Fibroblast of lung (primary cell): ENCODE measurements around the gene PBLD. TPM values are rescaled to one million over a fixed set of nuclear protein-coding genes. Genes with fewer than 3 reads are reported as not detected.

Experiments
- DNase-seq, 2 donors: peaks; one replicate each; pipeline versions ENCODE4 v3.0.0 to v3.0.0-alpha.2; 2010; ENCODE audit warnings: low read depth in 2 of 2
- H2AFZ ChIP-seq: 2 replicates; pipeline ENCODE4 v1.5.1; 2012; ENCODE audit warnings: low read length, control low read depth, inconsistent platforms
- H3K27ac ChIP-seq: 2 replicates; pipeline ENCODE4 v1.5.1; 2011; ENCODE audit warnings: low read length, control low read depth; ENCODE audit not compliant: insufficient read depth
- H3K27me3 ChIP-seq: 2 replicates; pipeline ENCODE4 v1.5.1; 2011; ENCODE audit warnings: mild to moderate bottlenecking, low read length; ENCODE audit not compliant: control insufficient read depth, insufficient read depth
- H3K36me3 ChIP-seq: 2 replicates; pipeline ENCODE4 v1.5.1; 2011; ENCODE audit warnings: low read length; ENCODE audit not compliant: control insufficient read depth, insufficient read depth
- H3K4me1 ChIP-seq: 2 replicates; pipeline ENCODE4 v1.5.1; 2011; ENCODE audit warnings: low read length; ENCODE audit not compliant: control insufficient read depth, insufficient read depth; ENCODE audit errors: extremely low read depth
- H3K4me2 ChIP-seq: 2 replicates; pipeline ENCODE4 v1.5.1; 2011; ENCODE audit warnings: low read length, control low read depth; ENCODE audit not compliant: insufficient read depth; ENCODE audit errors: extremely low read depth
- H3K4me3 ChIP-seq, 4 experiments: fragments of 200-600 bp in 1 of 4; sonication (generic) in 1 of 4; replicated peaks in 1 of 4; 2 replicates each; pipeline ENCODE4 v1.5.1; 2011 to 2016; ENCODE audit warnings: low read length in 4 of 4, low read depth in 3 of 4, mild to moderate bottlenecking in 3 of 4, control low read depth in 2 of 4, inconsistent platforms in 1 of 4, mixed read lengths in 1 of 4; ENCODE audit not compliant: insufficient read depth in 1 of 4; ENCODE audit errors: control extremely low read depth in 1 of 4
- H3K79me2 ChIP-seq: 2 replicates; pipeline ENCODE4 v1.5.1; 2012; ENCODE audit warnings: mild to moderate bottlenecking, low read length, inconsistent platforms; ENCODE audit not compliant: control insufficient read depth, insufficient read depth
- H3K9ac ChIP-seq: 2 replicates; pipeline ENCODE4 v1.5.1; 2011; ENCODE audit warnings: mild to moderate bottlenecking, low read length, control low read depth; ENCODE audit not compliant: insufficient read depth
- H3K9me3 ChIP-seq: 2 replicates; pipeline ENCODE4 v1.5.1; 2012; ENCODE audit warnings: low read depth, low read length; ENCODE audit not compliant: control insufficient read depth, insufficient read depth
- H4K20me1 ChIP-seq: 2 replicates; pipeline ENCODE4 v1.5.1; 2011; ENCODE audit warnings: low read length; ENCODE audit not compliant: control insufficient read depth, insufficient read depth; ENCODE audit errors: extremely low read depth
- EZH2 ChIP-seq: IDR thresholded peaks from 2 replicates; pipeline ENCODE4 v1.5.1; 2012; ENCODE audit warnings: low read length, control low read depth, mild to moderate bottlenecking; ENCODE audit errors: missing control alignments
- polyA plus RNA-seq, 2 donors: library from polyadenylated mRNA; depleted of rRNA in 1 of 2; stranded (reverse) in 1 of 2; unstranded in 1 of 2; fragments of >200 nt; gene quantifications; 2 replicates each; pipeline ENCODE4 v1.2.1, GENCODE V29; 2011 to 2012; ENCODE audit warnings: missing spikeins in 1 of 2
- total RNA-seq: library from RNA; depleted of rRNA; stranded (reverse); fragments of >200 nt; gene quantifications from 2 replicates; pipeline ENCODE4 v1.2.1, GENCODE V29; 2014
- TF ChIP-seq, protein P1 (sequence below), 2 donors: IDR thresholded peaks in 1 of 2; conservative IDR thresholded peaks in 1 of 2; 1 replicate in 1 of 2; 2 replicates in 1 of 2; pipeline ENCODE4 v1.5.1; 2011 to 2012; ENCODE audit warnings: low read length in 2 of 2, control low read depth in 1 of 2, inconsistent platforms in 1 of 2, low read depth in 1 of 2, mild to moderate bottlenecking in 1 of 2

Gene PBLD
- total and polyA plus RNA-seq, 2 donors (not counting 1 experiment from before 2014, with no cell fraction given) = 1.3 to 5.1 TPM

DNA sequence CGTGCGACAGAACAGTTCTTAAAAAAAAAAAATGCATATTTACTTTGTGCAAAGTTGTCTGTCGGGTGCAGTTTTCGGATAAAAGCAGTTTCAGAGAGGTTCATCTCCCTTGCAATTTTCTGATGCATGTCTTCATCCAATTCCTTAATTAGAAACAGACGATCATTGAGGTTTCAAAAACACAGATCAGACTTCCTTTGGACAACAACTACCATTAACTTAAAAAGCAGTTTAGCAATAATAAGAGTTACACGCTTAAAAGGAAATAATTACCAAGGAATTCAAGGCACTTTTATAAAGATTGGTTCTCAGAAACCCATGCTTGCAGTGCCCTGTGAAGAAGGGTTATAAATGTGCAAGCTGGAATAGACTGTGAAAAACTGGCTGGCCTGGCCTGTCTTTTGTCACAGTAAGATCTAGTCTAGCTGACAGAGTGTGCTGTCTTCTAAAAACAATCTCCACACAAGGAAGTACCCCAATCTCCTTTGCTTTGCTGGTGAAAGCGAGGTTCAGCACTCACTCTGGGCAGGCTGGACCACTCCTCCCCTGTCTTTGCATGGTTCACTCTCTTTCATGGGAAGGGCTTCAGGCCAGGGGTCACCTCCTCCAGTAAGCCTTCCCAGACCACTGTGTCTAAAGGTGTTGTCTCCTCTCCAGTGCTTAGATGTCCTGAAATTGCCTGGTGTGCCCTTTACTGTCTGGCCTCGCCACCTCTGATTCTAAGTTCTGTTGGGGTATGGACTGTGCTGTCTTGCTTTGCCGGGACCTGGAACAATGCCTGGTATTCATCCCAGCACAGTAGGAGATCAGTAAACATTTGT lies 35.7 kb downstream of the PBLD start:
- H3K4me2 ChIP-seq = no peak overlapping the region

DNA sequence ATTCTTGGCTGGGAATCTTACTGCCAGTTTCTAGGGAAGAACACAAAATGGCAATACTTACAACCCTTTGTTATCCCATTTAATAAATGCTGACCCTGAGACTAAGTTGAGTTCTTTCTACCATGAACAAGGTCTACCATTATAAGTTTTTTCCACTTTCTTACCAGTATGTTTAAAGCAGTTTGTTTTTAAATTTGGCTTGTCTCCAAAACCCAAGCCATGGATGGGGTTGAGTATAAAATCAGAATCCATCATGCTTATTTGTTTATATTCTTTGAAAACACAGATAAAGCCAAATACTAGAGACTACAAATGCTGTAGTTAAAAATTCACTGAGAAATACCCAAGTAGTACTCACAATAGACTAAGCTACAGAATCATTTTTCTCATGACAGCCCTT lies 42.0 kb downstream of the PBLD start:
- H3K9ac ChIP-seq = no peak overlapping the region
- no peak overlapping the region for H3K4me3 ChIP-seq
- H3K27ac ChIP-seq = no peak overlapping the region
- TF ChIP-seq EZH2 = no peak
- TF ChIP-seq, protein P1, sequence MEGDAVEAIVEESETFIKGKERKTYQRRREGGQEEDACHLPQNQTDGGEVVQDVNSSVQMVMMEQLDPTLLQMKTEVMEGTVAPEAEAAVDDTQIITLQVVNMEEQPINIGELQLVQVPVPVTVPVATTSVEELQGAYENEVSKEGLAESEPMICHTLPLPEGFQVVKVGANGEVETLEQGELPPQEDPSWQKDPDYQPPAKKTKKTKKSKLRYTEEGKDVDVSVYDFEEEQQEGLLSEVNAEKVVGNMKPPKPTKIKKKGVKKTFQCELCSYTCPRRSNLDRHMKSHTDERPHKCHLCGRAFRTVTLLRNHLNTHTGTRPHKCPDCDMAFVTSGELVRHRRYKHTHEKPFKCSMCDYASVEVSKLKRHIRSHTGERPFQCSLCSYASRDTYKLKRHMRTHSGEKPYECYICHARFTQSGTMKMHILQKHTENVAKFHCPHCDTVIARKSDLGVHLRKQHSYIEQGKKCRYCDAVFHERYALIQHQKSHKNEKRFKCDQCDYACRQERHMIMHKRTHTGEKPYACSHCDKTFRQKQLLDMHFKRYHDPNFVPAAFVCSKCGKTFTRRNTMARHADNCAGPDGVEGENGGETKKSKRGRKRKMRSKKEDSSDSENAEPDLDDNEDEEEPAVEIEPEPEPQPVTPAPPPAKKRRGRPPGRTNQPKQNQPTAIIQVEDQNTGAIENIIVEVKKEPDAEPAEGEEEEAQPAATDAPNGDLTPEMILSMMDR (conservative IDR thresholded peaks at IDR 0.05 in 1 of 2, IDR thresholded peaks at IDR 0.05 in 1 of 2; ENCODE audit: low read depth in 1 of 2, low read length in 2 of 2) = no peak
- no peak for DNase-seq
- H4K20me1 ChIP-seq = no peaks in the 10 kb centered on the region
- no peaks in the 10 kb centered on the region for H3K79me2 ChIP-seq
- H3K36me3 ChIP-seq = no peaks in the 10 kb centered on the region
- H3K27me3 ChIP-seq = no peaks in the 10 kb centered on the region
- H2AFZ ChIP-seq = no peak overlapping the region
- no peaks in the 10 kb centered on the region for H3K9me3 ChIP-seq
- H3K4me1 ChIP-seq = no peaks in the 10 kb centered on the region
- H3K4me2 ChIP-seq = no peak overlapping the region

More for the DNA sequence above, 35.7 kb downstream of the PBLD start:
- DNase-seq = no peak
- Histone ChIP-seq H2AFZ (no peak overlapping the region), H4K20me1 (no peaks in the 10 kb centered on the region), H3K79me2 (no peaks in the 10 kb centered on the region), H3K4me1 (no peaks in the 10 kb centered on the region), H3K9ac (no peak overlapping the region), H3K4me3 (no peak overlapping the region), H3K9me3 (no peaks in the 10 kb centered on the region), H3K27me3 (no peaks in the 10 kb centered on the region), H3K36me3 (no peaks in the 10 kb centered on the region), H3K27ac (no peak overlapping the region)
- TF ChIP-seq, protein P1 (conservative IDR thresholded peaks at IDR 0.05 in 1 of 2, IDR thresholded peaks at IDR 0.05 in 1 of 2; ENCODE audit: low read depth in 1 of 2, low read length in 2 of 2) = no peak
- no peak for TF ChIP-seq EZH2

DNA sequence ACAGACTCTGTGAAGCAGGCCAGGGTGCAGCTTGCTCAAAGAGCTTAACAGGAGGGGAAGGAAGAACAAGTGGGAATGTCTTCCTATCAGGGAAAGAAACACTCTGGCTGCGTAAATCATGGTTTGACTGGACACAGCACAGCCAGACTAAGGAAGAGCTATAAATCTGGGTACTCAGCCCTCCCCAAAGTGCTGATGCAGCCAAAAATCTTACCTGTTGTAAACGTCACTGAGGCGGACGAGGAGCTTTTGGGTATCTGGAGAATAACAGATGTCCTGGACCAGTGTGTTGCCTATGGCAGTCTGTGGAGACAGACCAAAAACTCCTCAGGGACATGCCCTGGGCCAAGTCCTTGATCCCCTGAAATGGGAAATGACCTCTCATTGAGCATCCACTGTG lies 44.0 kb downstream of the PBLD start:
- H3K79me2 ChIP-seq = no peaks in the 10 kb centered on the region
- no peaks in the 10 kb centered on the region for H4K20me1 ChIP-seq
- no peaks in the 10 kb centered on the region for H3K27me3 ChIP-seq
- H3K4me3 ChIP-seq = no peak overlapping the region
- DNase-seq = no peak
- H3K27ac ChIP-seq = no peak overlapping the region
- no peak overlapping the region for H3K9ac ChIP-seq
- H2AFZ ChIP-seq = no peak overlapping the region
- no peak overlapping the region for H3K4me2 ChIP-seq
- TF ChIP-seq, protein P1 (conservative IDR thresholded peaks at IDR 0.05 in 1 of 2, IDR thresholded peaks at IDR 0.05 in 1 of 2; ENCODE audit: low read depth in 1 of 2, low read length in 2 of 2) = no peak
- no peak for TF ChIP-seq EZH2
- no peaks in the 10 kb centered on the region for H3K4me1 ChIP-seq
- H3K9me3 ChIP-seq = no peaks in the 10 kb centered on the region
- no peaks in the 10 kb centered on the region for H3K36me3 ChIP-seq
